ENCODE measurements around the gene SEMA4C. TPM values are rescaled to one million over a fixed set of nuclear protein-coding genes. Genes with fewer than 3 reads are reported as not detected.
A peak's percentile ranks its signal among the peaks of the same experiment; 100 is the strongest.

SEMA4C gene
- total and polyA plus RNA-seq, 9 of the 15 experiments (the other 6 are each of a cell fraction or from before 2014, with no cell fraction given), result 0.32 to 59.7 (median 23.9) TPM

DNA sequence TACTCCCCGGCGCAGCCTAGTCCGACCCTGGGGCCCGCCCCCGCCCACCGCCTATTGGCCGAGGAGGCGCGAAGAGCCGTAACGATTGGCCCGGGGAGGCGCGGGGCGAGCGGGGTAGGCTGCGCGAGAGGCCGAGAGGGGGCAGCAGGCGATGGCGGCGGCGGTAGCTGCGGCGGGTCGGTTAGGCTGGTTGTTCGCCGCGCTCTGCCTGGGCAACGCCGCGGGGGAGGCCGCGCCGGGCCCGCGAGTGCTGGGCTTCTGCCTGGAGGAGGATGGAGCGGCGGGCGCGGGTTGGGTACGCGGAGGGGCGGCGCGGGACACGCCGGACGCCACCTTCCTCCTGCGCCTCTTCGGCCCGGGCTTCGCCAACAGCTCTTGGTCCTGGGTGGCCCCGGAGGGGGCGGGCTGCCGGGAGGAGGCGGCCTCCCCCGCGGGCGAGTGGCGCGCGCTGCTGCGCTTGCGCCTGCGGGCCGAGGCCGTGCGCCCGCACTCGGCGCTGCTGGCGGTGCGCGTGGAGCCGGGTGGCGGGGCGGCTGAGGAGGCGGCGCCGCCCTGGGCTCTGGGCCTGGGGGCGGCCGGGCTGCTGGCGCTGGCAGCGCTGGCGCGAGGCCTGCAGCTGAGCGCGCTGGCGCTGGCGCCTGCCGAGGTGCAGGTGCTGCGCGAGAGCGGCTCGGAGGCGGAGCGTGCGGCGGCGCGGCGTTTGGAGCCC lies 53.6 kb downstream of the SEMA4C start, which contains the start of gene CNNM3 (continued):
- no peak for TF ChIP-seq NFRKB (IDR thresholded peaks at IDR 0.05; ENCODE audit: low read depth)
- peak; percentile 93 for TF ChIP-seq POLR2G (IDR thresholded peaks at IDR 0.05; ENCODE audit: low read depth, low read length)
- no peak for TF ChIP-seq ZNF785 (CRISPR knock-in tag; IDR thresholded peaks at IDR 0.05)
- TF ChIP-seq, protein P1, sequence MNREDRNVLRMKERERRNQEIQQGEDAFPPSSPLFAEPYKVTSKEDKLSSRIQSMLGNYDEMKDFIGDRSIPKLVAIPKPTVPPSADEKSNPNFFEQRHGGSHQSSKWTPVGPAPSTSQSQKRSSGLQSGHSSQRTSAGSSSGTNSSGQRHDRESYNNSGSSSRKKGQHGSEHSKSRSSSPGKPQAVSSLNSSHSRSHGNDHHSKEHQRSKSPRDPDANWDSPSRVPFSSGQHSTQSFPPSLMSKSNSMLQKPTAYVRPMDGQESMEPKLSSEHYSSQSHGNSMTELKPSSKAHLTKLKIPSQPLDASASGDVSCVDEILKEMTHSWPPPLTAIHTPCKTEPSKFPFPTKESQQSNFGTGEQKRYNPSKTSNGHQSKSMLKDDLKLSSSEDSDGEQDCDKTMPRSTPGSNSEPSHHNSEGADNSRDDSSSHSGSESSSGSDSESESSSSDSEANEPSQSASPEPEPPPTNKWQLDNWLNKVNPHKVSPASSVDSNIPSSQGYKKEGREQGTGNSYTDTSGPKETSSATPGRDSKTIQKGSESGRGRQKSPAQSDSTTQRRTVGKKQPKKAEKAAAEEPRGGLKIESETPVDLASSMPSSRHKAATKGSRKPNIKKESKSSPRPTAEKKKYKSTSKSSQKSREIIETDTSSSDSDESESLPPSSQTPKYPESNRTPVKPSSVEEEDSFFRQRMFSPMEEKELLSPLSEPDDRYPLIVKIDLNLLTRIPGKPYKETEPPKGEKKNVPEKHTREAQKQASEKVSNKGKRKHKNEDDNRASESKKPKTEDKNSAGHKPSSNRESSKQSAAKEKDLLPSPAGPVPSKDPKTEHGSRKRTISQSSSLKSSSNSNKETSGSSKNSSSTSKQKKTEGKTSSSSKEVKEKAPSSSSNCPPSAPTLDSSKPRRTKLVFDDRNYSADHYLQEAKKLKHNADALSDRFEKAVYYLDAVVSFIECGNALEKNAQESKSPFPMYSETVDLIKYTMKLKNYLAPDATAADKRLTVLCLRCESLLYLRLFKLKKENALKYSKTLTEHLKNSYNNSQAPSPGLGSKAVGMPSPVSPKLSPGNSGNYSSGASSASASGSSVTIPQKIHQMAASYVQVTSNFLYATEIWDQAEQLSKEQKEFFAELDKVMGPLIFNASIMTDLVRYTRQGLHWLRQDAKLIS (CRISPR knock-in tag; IDR thresholded peaks at IDR 0.05), result no peak
- no peak for TF ChIP-seq NR3C1 (CRISPR knock-in tag; IDR thresholded peaks at IDR 0.05)
- no peak for TF ChIP-seq ZNF212 (CRISPR knock-in tag; IDR thresholded peaks at IDR 0.05)
- TF ChIP-seq ZKSCAN3 (CRISPR knock-in tag; IDR thresholded peaks at IDR 0.05), result no peak
- peak; percentile 64 for TF ChIP-seq KDM5B (IDR thresholded peaks at IDR 0.05; ENCODE audit: insufficient replicate concordance, low read depth, low read length)
- TF ChIP-seq SIN3B (IDR thresholded peaks at IDR 0.05; ENCODE audit: low read depth), result peak; percentile 82; the same call in 1 of the 2 replicates
- TF ChIP-seq BRCA1 (IDR thresholded peaks at IDR 0.05), result no peak
- no peak for TF ChIP-seq BRCA1 (CRISPR knock-in tag; IDR thresholded peaks at IDR 0.05)
- TF ChIP-seq ZNF57 (CRISPR knock-in tag; IDR thresholded peaks at IDR 0.05), result no peak
- TF ChIP-seq GABPA (tag; conservative IDR thresholded peaks at IDR 0.05; ENCODE audit: low read depth), result peak; percentile 38; the same call in 1 of the 2 replicates
- TF ChIP-seq ZZZ3 (IDR thresholded peaks at IDR 0.05), result no peak
- peak; percentile 83 for TF ChIP-seq RBFOX2 (IDR thresholded peaks at IDR 0.05; ENCODE audit: low read depth, low read length)
- TF ChIP-seq HDAC8 (tag; IDR thresholded peaks at IDR 0.05), result no peak
- TF ChIP-seq ZNF699 (CRISPR knock-in tag; IDR thresholded peaks at IDR 0.05; ENCODE audit: insufficient replicate concordance), result no peak
- TF ChIP-seq TAF7 (tag; IDR thresholded peaks at IDR 0.05), result no peak
- TF ChIP-seq GATAD2B (IDR thresholded peaks at IDR 0.05; ENCODE audit: borderline replicate concordance), result peak; percentile 38
- TF ChIP-seq KAT8 (IDR thresholded peaks at IDR 0.05; ENCODE audit: low read depth), result no peak
- no peak for TF ChIP-seq PRMT5 (CRISPR knock-in tag; IDR thresholded peaks at IDR 0.05)
- TF ChIP-seq, protein P2, sequence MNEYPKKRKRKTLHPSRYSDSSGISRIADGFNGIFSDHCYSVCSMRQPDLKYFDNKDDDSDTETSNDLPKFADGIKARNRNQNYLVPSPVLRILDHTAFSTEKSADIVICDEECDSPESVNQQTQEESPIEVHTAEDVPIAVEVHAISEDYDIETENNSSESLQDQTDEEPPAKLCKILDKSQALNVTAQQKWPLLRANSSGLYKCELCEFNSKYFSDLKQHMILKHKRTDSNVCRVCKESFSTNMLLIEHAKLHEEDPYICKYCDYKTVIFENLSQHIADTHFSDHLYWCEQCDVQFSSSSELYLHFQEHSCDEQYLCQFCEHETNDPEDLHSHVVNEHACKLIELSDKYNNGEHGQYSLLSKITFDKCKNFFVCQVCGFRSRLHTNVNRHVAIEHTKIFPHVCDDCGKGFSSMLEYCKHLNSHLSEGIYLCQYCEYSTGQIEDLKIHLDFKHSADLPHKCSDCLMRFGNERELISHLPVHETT (CRISPR knock-in tag; conservative IDR thresholded peaks at IDR 0.05 in 1 of 2, IDR thresholded peaks at IDR 0.05 in 1 of 2), result no peak
- TF ChIP-seq ZNF12 (CRISPR knock-in tag; IDR thresholded peaks at IDR 0.05), result no peak
- TF ChIP-seq ZBTB8A (IDR thresholded peaks at IDR 0.05; ENCODE audit: partially characterized antibody), result no peak
